ENCODE results near the gene EEF1A1. TPM values are rescaled to one million over a fixed set of nuclear protein-coding genes. Genes with fewer than 3 reads are reported as not detected.
A peak's percentile ranks its signal among the peaks of the same experiment; 100 is the strongest.

Gene EEF1A1
- total and polyA plus RNA-seq, 2 of the 4 experiments (the other 2 are of a cell fraction) = 14,757 to 30,152 TPM

GRCh38 chr6:73564578-73565345 is 43.9 kb upstream of the EEF1A1 start:
- H4K20me1 ChIP-seq (ENCODE audit: insufficient read depth, low read length) = no peaks in the 10 kb centered on the region
- no peak for DNase-seq
- 0 out of 4 replicates have a peak, but pooled peaks cover 0 to 4% of the 10 kb centered on the region in 2 experiments for H3K79me1 ChIP-seq (ENCODE audit: low read depth in 1 of 2, low read length in 2 of 2)
- peak overlapping the region; percentile 82 for H2AK5ac ChIP-seq (ENCODE audit: low read depth, low read length)
- no peaks in the 10 kb centered on the region for H3K36me3 ChIP-seq (ENCODE audit: control insufficient read depth, insufficient read depth, low read length)
- peak overlapping the region; percentile 90; the same call in 1 of the 2 replicates for H2BK120ac ChIP-seq (ENCODE audit: low read depth, low read length)
- no TSS peak for BruUV-seq (replicated peaks)
- TF ChIP-seq CTCF (conservative IDR thresholded peaks at IDR 0.05; ENCODE audit: low read depth, low read length) = no peak
- no peak for TF ChIP-seq BHLHE40 (IDR thresholded peaks at IDR 0.05; ENCODE audit: low read depth, low read length)
- peaks cover 12% of the 10 kb centered on the region for H3K4me1 ChIP-seq (ENCODE audit: control insufficient read depth, insufficient read depth, low read length)
- H3K4me3 ChIP-seq (ENCODE audit: insufficient read depth, low read depth, low read length) = no peak overlapping the region
- H3K4me2 ChIP-seq (ENCODE audit: low read depth, low read length) = no peak overlapping the region
- no peaks in the 10 kb centered on the region for H3K27me3 ChIP-seq (ENCODE audit: control insufficient read depth, insufficient read depth, low read length)
- H2AK9ac ChIP-seq (replicated peaks; ENCODE audit: low read depth, low read length, poor library complexity) = no peak overlapping the region
- H3K23ac ChIP-seq (ENCODE audit: low read depth, low read length) = no peak overlapping the region
- in situ Hi-C loops (cut with MboI; ENCODE audit: low sequenced_read_pairs) (no loop called here), dilution Hi-C loops (cut with HindIII; ENCODE audit: low sequenced_read_pairs, unreplicated experiment) (no loop called here), intact Hi-C loops (cut with micrococcal nuclease) (no loop called here)
- H4K5ac ChIP-seq (ENCODE audit: low read depth, low read length) = no peak overlapping the region; the same call in 1 of the 2 replicates
- H2BK5ac ChIP-seq (ENCODE audit: low read depth, low read length, poor library complexity, severe bottlenecking) = peak overlapping the region; percentile 84
- H2BK15ac ChIP-seq (ENCODE audit: low read depth, low read length) = peak overlapping the region; percentile 92; the same call in 1 of the 3 replicates
- peak overlapping the region; percentile 23; the same call in 1 of the 2 replicates for H3K4ac ChIP-seq (ENCODE audit: low read depth, low read length)
- no peaks in the 10 kb centered on the region for H3K9me3 ChIP-seq (ENCODE audit: control insufficient read depth, insufficient read depth, low read length)
- H3K9ac ChIP-seq (ENCODE audit: low read depth, low read length) = no peak overlapping the region
- peak overlapping the region; percentile 69 for H2BK20ac ChIP-seq (ENCODE audit: low read depth, low read length)
- no peak for ATAC-seq (ENCODE audit: low read depth)
- no peak overlapping the region for H3K56ac ChIP-seq (ENCODE audit: extremely low read depth, insufficient read depth, low read length)
- WGBS, 2 experiments (ENCODE audit: extremely low coverage in 2 of 2, insufficient read length in 1 of 2) = 97% methylated on average over 5 of the region's 17 CpGs; no CpG with 5 or more reads in 1 of the 2 experiments
- H3K27ac ChIP-seq (ENCODE audit: insufficient read depth, low read length) = no peak overlapping the region; the same call in 1 of the 2 replicates
- peaks cover 9% of the 10 kb centered on the region; the same call in 1 of the 2 replicates for H3K9me1 ChIP-seq (ENCODE audit: insufficient read depth, low read length)
- peak overlapping the region; percentile 24; the same call in 1 of the 2 replicates for H3K18ac ChIP-seq (ENCODE audit: low read depth, low read length)
- no peak overlapping the region for H2AFZ ChIP-seq (replicated peaks; ENCODE audit: low read length, poor library complexity)
- ChIA-PET POLR2A (ENCODE audit: unreplicated experiment) (interaction anchor here (0.5 kb wide), 1 partner anchor 44 kb away, joined by 6 read pairs; the partner anchor contains the start of gene EEF1A1), CTCF (interaction anchor here (1.0 kb wide), 1 partner anchor 9 kb away, joined by 3 read pairs; no protein-coding TSS in a partner anchor)
- H4K8ac ChIP-seq (ENCODE audit: low read depth in 2 of 2, low read length in 2 of 2) = peak overlapping the region; percentile 35 to 84; a peak in 3 of 4 replicates
- no peak overlapping the region; the same call in 1 of the 2 replicates for H4K91ac ChIP-seq (ENCODE audit: insufficient read depth, low read depth, low read length)
- H3K14ac ChIP-seq (replicated peaks; ENCODE audit: low read depth, low read length) = peak overlapping the region; percentile 72

All from IMR-90 (cell line).